OCI-LY1 (cell line): Measurements from ENCODE around the gene ADAMTSL3.

Experiments
- H2AFZ ChIP-seq: fragments of 200-600 bp; sonication (generic), shearing (Covaris generic); 2 replicates; pipeline ENCODE4 v1.6.0; 2014; ENCODE audit warnings: antibody characterized with exemption, mild to moderate bottlenecking, low read length
- H3F3A ChIP-seq: fragments of 200-600 bp; sonication (generic), shearing (Covaris generic); 2 replicates; pipeline ENCODE4 v1.6.0; 2014; ENCODE audit warnings: mild to moderate bottlenecking, antibody characterized with exemption, low read length, moderate library complexity; ENCODE audit not compliant: insufficient read depth
- H3K27ac ChIP-seq: fragments of 200-600 bp; sonication (generic); 2 replicates; pipeline ENCODE4 v1.5.1; 2014; ENCODE audit warnings: low read length, mixed run types, mild to moderate bottlenecking, low read depth; ENCODE audit not compliant: poor library complexity, severe bottlenecking
- H3K27me3 ChIP-seq: fragments of 200-600 bp; sonication (generic); 2 replicates; pipeline ENCODE4 v1.6.0; 2014; ENCODE audit warnings: antibody characterized with exemption, mild to moderate bottlenecking, low read length, moderate library complexity; ENCODE audit not compliant: insufficient read depth
- H3K36me3 ChIP-seq: fragments of 200-600 bp; sonication (generic); 2 replicates; pipeline ENCODE4 v1.6.1; 2014; ENCODE audit warnings: mild to moderate bottlenecking, antibody characterized with exemption, low read length, moderate library complexity, mixed read lengths; ENCODE audit not compliant: insufficient read depth
- H3K4me1 ChIP-seq: fragments of 200-600 bp; sonication (generic); 2 replicates; pipeline ENCODE4 v1.5.1; 2014; ENCODE audit warnings: mild to moderate bottlenecking, low read length, moderate library complexity; ENCODE audit not compliant: insufficient read depth, severe bottlenecking
- H3K4me2 ChIP-seq: fragments of 200-600 bp; sonication (generic), shearing (Covaris generic); 2 replicates; pipeline ENCODE4 v1.6.1; 2014; ENCODE audit warnings: low read length
- H3K4me3 ChIP-seq: fragments of 200-600 bp; sonication (generic); 2 replicates; pipeline ENCODE4 v1.5.1; 2014; ENCODE audit warnings: low read length, low read depth, mild to moderate bottlenecking, mixed read lengths; ENCODE audit not compliant: poor library complexity, severe bottlenecking
- H3K79me2 ChIP-seq: fragments of 200-600 bp; shearing (Covaris generic); 2 replicates; pipeline ENCODE4 v1.6.1; 2016; ENCODE audit warnings: mixed run types, low read length, mixed read lengths; ENCODE audit not compliant: insufficient read depth
- H3K9ac ChIP-seq: fragments of 200-600 bp; sonication (generic), shearing (Covaris generic); 2 replicates; pipeline ENCODE4 v1.6.1; 2014; ENCODE audit warnings: mild to moderate bottlenecking, low read length, mixed read lengths
- H3K9me2 ChIP-seq: fragments of 200-600 bp; sonication (generic), shearing (Covaris generic); 2 replicates; pipeline ENCODE4 v1.6.1; 2014; ENCODE audit warnings: low read depth, mild to moderate bottlenecking, low read length, mixed read lengths
- H3K9me3 ChIP-seq: fragments of 200-600 bp; shearing (Covaris generic); 2 replicates; pipeline ENCODE4 v1.6.1; 2014; ENCODE audit warnings: low read length, mixed read lengths
- H4K20me1 ChIP-seq: fragments of 200-600 bp; sonication (generic), shearing (Covaris generic); 2 replicates; pipeline ENCODE4 v1.6.0; 2016; ENCODE audit warnings: mild to moderate bottlenecking, low read length; ENCODE audit not compliant: insufficient read depth
- CTCF ChIP-seq: fragments of 200-600 bp; sonication (generic), shearing (Covaris generic); IDR thresholded peaks from 2 replicates; pipeline ENCODE4 v1.5.1; 2017; ENCODE audit warnings: mild to moderate bottlenecking, antibody characterized with exemption, low read length, moderate library complexity, mixed read lengths
- EZH2 ChIP-seq: fragments of 200-600 bp; sonication (generic), shearing (Covaris generic); IDR thresholded peaks from 2 replicates; pipeline ENCODE4 v1.8.0; 2017; ENCODE audit warnings: borderline replicate concordance, mixed run types, mild to moderate bottlenecking, antibody characterized with exemption, low read length, moderate library complexity, mixed read lengths

ADAMTSL3 gene

GRCh38 chr15:83809345-83809744 lies 155.4 kb downstream of the ADAMTSL3 start:
- H3K9me2 ChIP-seq: no peaks in the 10 kb centered on the region
- no peaks in the 10 kb centered on the region for H4K20me1 ChIP-seq
- H3K4me1 ChIP-seq: no peaks in the 10 kb centered on the region
- H3K4me2 ChIP-seq: no peak overlapping the region
- H3K36me3 ChIP-seq: no peaks in the 10 kb centered on the region
- H3K27ac ChIP-seq: no peak overlapping the region
- no peak overlapping the region for H3K4me3 ChIP-seq
- no peak overlapping the region for H2AFZ ChIP-seq
- H3K9ac ChIP-seq: no peak overlapping the region
- no peaks in the 10 kb centered on the region for H3K79me2 ChIP-seq
- H3K27me3 ChIP-seq: no peaks in the 10 kb centered on the region
- 0 out of 2 replicates have a peak, but pooled peaks cover 3% of the 10 kb centered on the region for H3K9me3 ChIP-seq
- TF ChIP-seq CTCF (no peak), EZH2 (no peak)
- H3F3A ChIP-seq: no peaks in the 10 kb centered on the region

GRCh38 chr15:83810110-83810509 lies 156.2 kb downstream of the ADAMTSL3 start:
- Histone ChIP-seq H3K79me2 (no peaks in the 10 kb centered on the region), H2AFZ (no peak overlapping the region), H3K4me2 (no peak overlapping the region), H4K20me1 (no peaks in the 10 kb centered on the region), H3K4me1 (no peaks in the 10 kb centered on the region), H3K36me3 (no peaks in the 10 kb centered on the region), H3K4me3 (no peak overlapping the region), H3F3A (no peaks in the 10 kb centered on the region), H3K9me2 (no peaks in the 10 kb centered on the region), H3K27ac (no peak overlapping the region), H3K9ac (no peak overlapping the region), H3K9me3 (0 out of 2 replicates have a peak, but pooled peaks cover 3% of the 10 kb centered on the region), H3K27me3 (no peaks in the 10 kb centered on the region)
- TF ChIP-seq EZH2 (no peak), CTCF (no peak)

- no peaks in the 10 kb centered on the region for H3K27me3 ChIP-seq
- H3F3A ChIP-seq: no peaks in the 10 kb centered on the region
- no peaks in the 10 kb centered on the region for H4K20me1 ChIP-seq
- H3K27ac ChIP-seq: no peak overlapping the region
- H2AFZ ChIP-seq: no peak overlapping the region
- H3K4me3 ChIP-seq: no peak overlapping the region
- H3K9ac ChIP-seq: no peak overlapping the region
- no peaks in the 10 kb centered on the region for H3K4me1 ChIP-seq
- TF ChIP-seq EZH2 (no peak), CTCF (no peak)
- H3K9me3 ChIP-seq: no peaks in the 10 kb centered on the region
- no peaks in the 10 kb centered on the region for H3K79me2 ChIP-seq
- no peaks in the 10 kb centered on the region for H3K36me3 ChIP-seq
- H3K4me2 ChIP-seq: no peak overlapping the region
- no peaks in the 10 kb centered on the region for H3K9me2 ChIP-seq
Measured at GRCh38 chr15:83813682-83814081, 159.8 kb downstream of the ADAMTSL3 start.
